ENCODE measurements around the gene RNF5.

The RNF5 gene

DNA sequence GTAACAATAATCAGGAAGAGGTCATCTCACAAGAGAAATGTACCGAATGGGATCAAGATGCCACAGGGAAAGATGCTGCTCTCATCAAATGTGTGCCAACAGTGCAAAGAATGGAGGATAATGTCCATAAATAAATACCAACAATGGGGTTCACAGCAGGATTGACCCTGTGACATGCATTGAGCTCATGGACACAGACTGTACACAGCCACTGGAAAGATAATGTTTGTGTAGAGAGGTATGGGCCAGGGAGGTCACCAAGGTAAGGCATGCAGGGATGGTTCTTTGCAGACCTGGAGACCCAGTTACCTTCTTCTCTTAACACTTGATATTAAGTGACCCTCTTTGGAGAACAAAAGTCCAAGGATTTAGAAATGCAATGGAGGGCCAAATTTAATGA lies 3.8 kb upstream of the RNF5 start:
- peak overlapping the region; percentile 62 for H3K4me3 ChIP-seq (ENCODE audit: low read length)

GRCh38 chr6:32175322-32175710 lies 2.9 kb upstream of the RNF5 start:
- Histone ChIP-seq H3K4me3 (ENCODE audit: low read length) (peak overlapping the region; percentile 62), H3K9me3 (ENCODE audit: low read length) (no peaks in the 10 kb centered on the region), H3K27me3 (ENCODE audit: insufficient read depth, low read length) (no peaks in the 10 kb centered on the region), H3K4me1 (ENCODE audit: insufficient read depth, low read length) (peaks cover 37% of the 10 kb centered on the region), H2AFZ (ENCODE audit: low read depth, low read length) (no peak overlapping the region), H3K36me3 (ENCODE audit: insufficient read depth, low read length) (peaks cover 23% of the 10 kb centered on the region)

More for the DNA sequence above, 3.8 kb upstream of the RNF5 start:
- H3K9me3 ChIP-seq (ENCODE audit: low read length): no peaks in the 10 kb centered on the region
- no peak overlapping the region for H2AFZ ChIP-seq (ENCODE audit: low read depth, low read length)
- peaks cover 28% of the 10 kb centered on the region for H3K36me3 ChIP-seq (ENCODE audit: insufficient read depth, low read length)
- no peaks in the 10 kb centered on the region for H3K27me3 ChIP-seq (ENCODE audit: insufficient read depth, low read length)
- peaks cover 32% of the 10 kb centered on the region for H3K4me1 ChIP-seq (ENCODE audit: insufficient read depth, low read length)

DNA sequence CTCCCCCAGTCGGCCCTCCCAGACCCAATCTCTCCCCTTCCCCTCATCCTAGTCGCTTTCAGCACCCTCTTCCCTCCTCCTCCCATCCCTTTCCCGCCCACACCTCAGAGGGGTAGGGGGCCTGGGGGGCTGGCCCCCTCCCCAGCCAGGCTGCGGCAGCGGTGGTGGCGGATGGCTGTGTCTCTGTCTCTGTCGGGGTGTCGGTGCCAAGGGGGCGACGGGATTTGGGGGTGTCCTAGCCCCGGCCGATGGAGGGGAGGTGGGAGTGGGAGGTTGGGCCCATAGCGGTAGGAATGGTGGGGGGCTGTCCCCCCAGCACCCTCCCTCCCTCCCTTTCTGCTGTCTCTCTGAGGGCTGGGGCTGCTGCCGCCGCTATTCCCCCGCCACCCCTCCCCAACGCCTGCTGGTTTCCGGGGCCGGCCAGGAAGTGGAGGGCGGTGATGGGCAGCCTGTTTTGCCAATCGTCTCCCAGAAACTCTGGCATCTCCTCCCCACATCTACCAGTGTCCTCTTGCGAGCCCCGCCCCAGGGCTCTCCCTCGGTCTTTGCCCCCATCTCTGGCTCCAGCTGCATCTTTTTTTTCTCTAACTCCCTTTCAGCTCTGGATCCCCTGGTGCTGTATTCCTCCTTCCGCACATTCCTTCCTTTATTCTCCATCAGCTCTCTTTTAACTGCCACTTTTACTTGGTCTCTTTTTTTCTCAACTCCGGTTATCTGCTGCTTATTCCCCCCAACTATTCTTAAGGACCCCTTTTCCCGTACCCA lies 2.3 kb upstream of the RNF5 start, which contains the start of gene AGPAT1:
TSS of gene AGPAT1 (minus strand) at position 374 of the 765 bp plus-strand sequence. CDS start 4,588 bp downstream, outside the sequence.
- H3K36me3 ChIP-seq (ENCODE audit: insufficient read depth, low read length): peaks cover 20% of the 10 kb centered on the region
- peak within 1 kb of the TSS; percentile 62 for H3K4me3 ChIP-seq (ENCODE audit: low read length)
- no peaks in the 10 kb centered on the region for H3K9me3 ChIP-seq (ENCODE audit: low read length)

GRCh38 chr6:32176476-32177182 lies 1.6 kb upstream of the RNF5 start:
- Histone ChIP-seq H3K4me1 (ENCODE audit: insufficient read depth, low read length) (peaks cover 37% of the 10 kb centered on the region), H3K9me3 (ENCODE audit: low read length) (no peaks in the 10 kb centered on the region), H3K27me3 (ENCODE audit: insufficient read depth, low read length) (no peaks in the 10 kb centered on the region), H3K36me3 (ENCODE audit: insufficient read depth, low read length) (peaks cover 19% of the 10 kb centered on the region), H2AFZ (ENCODE audit: low read depth, low read length) (no peak overlapping the region), H3K4me3 (ENCODE audit: low read length) (peak overlapping the region; percentile 62)

More for the DNA sequence above, 2.3 kb upstream of the RNF5 start, which contains the start of gene AGPAT1:
- peaks cover 37% of the 10 kb centered on the region for H3K4me1 ChIP-seq (ENCODE audit: insufficient read depth, low read length)
- H2AFZ ChIP-seq (ENCODE audit: low read depth, low read length): no peak within 1 kb of the TSS
- no peaks in the 10 kb centered on the region for H3K27me3 ChIP-seq (ENCODE audit: insufficient read depth, low read length)

GRCh38 chr6:32177183-32177787 lies 920 bp upstream of the RNF5 start:
- peaks cover 37% of the 10 kb centered on the region for H3K4me1 ChIP-seq (ENCODE audit: insufficient read depth, low read length)
- no peaks in the 10 kb centered on the region for H3K27me3 ChIP-seq (ENCODE audit: insufficient read depth, low read length)
- H2AFZ ChIP-seq (ENCODE audit: low read depth, low read length): no peak overlapping the region
- no peaks in the 10 kb centered on the region for H3K9me3 ChIP-seq (ENCODE audit: low read length)
- H3K4me3 ChIP-seq (ENCODE audit: low read length): peak overlapping the region; percentile 62
- peaks cover 24% of the 10 kb centered on the region for H3K36me3 ChIP-seq (ENCODE audit: insufficient read depth, low read length)

GRCh38 chr6:32178547-32179440 lies 589 bp downstream of the RNF5 start:
- peaks cover 37% of the 10 kb centered on the region for H3K4me1 ChIP-seq (ENCODE audit: insufficient read depth, low read length)
- H3K9me3 ChIP-seq (ENCODE audit: low read length): no peaks in the 10 kb centered on the region
- no peaks in the 10 kb centered on the region for H3K27me3 ChIP-seq (ENCODE audit: insufficient read depth, low read length)
- H3K36me3 ChIP-seq (ENCODE audit: insufficient read depth, low read length): peaks cover 34% of the 10 kb centered on the region
- peak overlapping the region; percentile 62 for H3K4me3 ChIP-seq (ENCODE audit: low read length)
- H2AFZ ChIP-seq (ENCODE audit: low read depth, low read length): no peak overlapping the region

GRCh38 chr6:32179766-32180405 lies 1.7 kb downstream of the RNF5 start:
- Histone ChIP-seq H3K9me3 (ENCODE audit: low read length) (no peaks in the 10 kb centered on the region), H3K27me3 (ENCODE audit: insufficient read depth, low read length) (no peaks in the 10 kb centered on the region), H3K36me3 (ENCODE audit: insufficient read depth, low read length) (peaks cover 27% of the 10 kb centered on the region), H3K4me3 (ENCODE audit: low read length) (no peak overlapping the region), H3K4me1 (ENCODE audit: insufficient read depth, low read length) (peaks cover 29% of the 10 kb centered on the region), H2AFZ (ENCODE audit: low read depth, low read length) (no peak overlapping the region)

- Histone ChIP-seq H2AFZ (ENCODE audit: low read depth, low read length) (no peak overlapping the region), H3K36me3 (ENCODE audit: insufficient read depth, low read length) (peaks cover 27% of the 10 kb centered on the region), H3K9me3 (ENCODE audit: low read length) (no peaks in the 10 kb centered on the region)
Measured at GRCh38 chr6:32181148-32181702, 3.0 kb downstream of the RNF5 start.

DNA sequence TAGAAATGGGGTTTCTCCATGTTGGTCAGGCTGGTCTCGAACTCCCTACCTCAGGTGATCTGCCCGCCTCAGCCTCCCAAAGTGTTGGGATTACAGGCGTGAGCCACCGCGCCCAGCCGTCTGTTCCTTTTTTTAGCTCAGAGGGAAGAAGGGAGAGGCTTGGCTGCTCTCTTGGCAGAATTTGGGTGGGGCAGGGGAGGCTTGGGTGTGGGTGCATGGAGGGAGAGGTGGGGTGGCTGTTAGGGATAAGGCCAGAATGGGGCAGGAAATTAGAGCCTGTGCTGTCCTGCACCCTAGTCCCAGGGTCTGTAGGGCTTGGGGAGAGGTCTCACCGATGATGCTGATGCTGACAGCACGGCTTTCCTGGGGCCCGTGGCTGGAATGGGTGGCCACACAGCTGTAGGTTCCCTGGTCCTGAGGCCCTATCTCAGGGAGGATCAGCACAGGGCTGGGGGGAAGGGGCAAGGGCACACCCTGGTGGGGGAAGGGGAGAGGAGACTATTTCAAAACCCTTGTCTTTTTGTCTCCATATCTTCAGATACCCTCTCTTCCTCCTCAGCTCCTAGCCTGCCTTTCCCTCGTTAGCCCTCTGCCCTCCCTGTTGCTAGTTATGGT lies 3.8 kb downstream of the RNF5 start:
- H3K36me3 ChIP-seq (ENCODE audit: insufficient read depth, low read length): peaks cover 32% of the 10 kb centered on the region
- peaks cover 18% of the 10 kb centered on the region for H3K4me1 ChIP-seq (ENCODE audit: insufficient read depth, low read length)
- H3K27me3 ChIP-seq (ENCODE audit: insufficient read depth, low read length): no peaks in the 10 kb centered on the region

More at GRCh38 chr6:32181148-32181702, 3.0 kb downstream of the RNF5 start:
- peaks cover 23% of the 10 kb centered on the region for H3K4me1 ChIP-seq (ENCODE audit: insufficient read depth, low read length)
- H3K4me3 ChIP-seq (ENCODE audit: low read length): no peak overlapping the region
- H3K27me3 ChIP-seq (ENCODE audit: insufficient read depth, low read length): no peaks in the 10 kb centered on the region

DNA sequence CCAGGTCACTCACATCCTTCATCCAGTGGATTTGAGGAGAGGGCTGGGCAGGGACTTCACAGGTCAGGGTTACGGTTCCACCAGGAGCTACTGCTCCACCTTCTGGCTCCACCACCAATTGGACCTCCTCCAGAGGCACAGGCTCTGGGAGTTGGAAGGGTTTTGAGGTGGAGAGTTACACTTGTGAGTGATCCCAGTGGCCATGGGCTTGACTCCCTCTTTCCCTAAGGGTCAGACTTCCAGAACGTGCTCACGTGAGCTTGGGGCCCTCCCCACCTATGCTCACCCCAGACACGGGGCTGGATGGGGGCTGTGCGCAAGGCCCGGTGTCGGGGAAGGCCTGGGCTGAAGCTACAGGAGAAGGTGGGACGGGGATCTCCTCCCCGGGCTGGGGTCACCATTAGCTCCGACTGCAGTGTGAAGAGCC lies 4.4 kb downstream of the RNF5 start:
- H2AFZ ChIP-seq (ENCODE audit: low read depth, low read length): no peak overlapping the region

More for the DNA sequence above, 3.8 kb downstream of the RNF5 start:
- H3K4me3 ChIP-seq (ENCODE audit: low read length): no peak overlapping the region
- no peaks in the 10 kb centered on the region for H3K9me3 ChIP-seq (ENCODE audit: low read length)
- H2AFZ ChIP-seq (ENCODE audit: low read depth, low read length): no peak overlapping the region

GRCh38 chr6:32183030-32183429 lies 4.8 kb downstream of the RNF5 start:
- no peak overlapping the region for H3K4me3 ChIP-seq (ENCODE audit: low read length)
- H3K4me1 ChIP-seq (ENCODE audit: insufficient read depth, low read length): peaks cover 15% of the 10 kb centered on the region
- no peaks in the 10 kb centered on the region for H3K9me3 ChIP-seq (ENCODE audit: low read length)
- no peaks in the 10 kb centered on the region for H3K27me3 ChIP-seq (ENCODE audit: insufficient read depth, low read length)
- no peak overlapping the region for H2AFZ ChIP-seq (ENCODE audit: low read depth, low read length)
- peaks cover 42% of the 10 kb centered on the region for H3K36me3 ChIP-seq (ENCODE audit: insufficient read depth, low read length)

More for the DNA sequence above, 4.4 kb downstream of the RNF5 start:
- Histone ChIP-seq H3K27me3 (ENCODE audit: insufficient read depth, low read length) (no peaks in the 10 kb centered on the region), H3K4me1 (ENCODE audit: insufficient read depth, low read length) (peaks cover 14% of the 10 kb centered on the region), H3K9me3 (ENCODE audit: low read length) (no peaks in the 10 kb centered on the region), H3K4me3 (ENCODE audit: low read length) (no peak overlapping the region), H3K36me3 (ENCODE audit: insufficient read depth, low read length) (peaks cover 37% of the 10 kb centered on the region)
